C4-2B (cell line): ENCODE measurements around the gene LTB4R2.

Experiments used
- ZFX ChIP-seq: fragments of 450-650 bp; IDR thresholded peaks from 2 replicates; pipeline ENCODE4 v1.6.1; 2017
- TF ChIP-seq, protein P1 (sequence below): fragments of 450-650 bp; conservative IDR thresholded peaks from 2 replicates; pipeline ENCODE4 v1.5.1; 2017; ENCODE audit warnings: mild to moderate bottlenecking

DNA sequence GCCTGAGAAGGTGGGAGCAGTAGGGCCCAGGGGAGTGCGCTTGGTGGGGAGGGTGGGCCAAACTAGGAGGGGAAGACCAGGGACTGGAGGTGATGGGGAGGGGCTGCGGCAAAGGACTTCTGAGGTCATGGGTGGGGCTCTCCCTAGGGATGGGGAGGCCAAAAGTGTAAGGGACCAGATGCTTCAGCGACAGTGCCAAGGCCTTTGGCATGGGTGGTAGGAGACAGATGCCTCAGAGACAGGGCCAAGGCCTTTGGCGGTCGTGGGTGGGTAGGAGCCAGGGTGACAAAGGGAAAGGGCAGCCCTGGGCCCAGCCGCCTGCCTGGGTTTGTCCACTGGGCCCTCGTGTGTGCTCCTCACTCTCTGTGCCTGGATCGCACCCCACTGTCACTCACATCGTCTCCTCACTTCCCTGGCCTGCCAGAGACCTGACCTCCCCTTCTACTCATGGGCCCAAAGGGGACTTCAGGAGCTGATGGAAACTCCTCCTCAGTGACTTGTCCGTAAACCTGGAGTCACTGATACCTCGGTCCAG lies 25.4 kb upstream of the LTB4R2 start:
- TF ChIP-seq, protein P1, sequence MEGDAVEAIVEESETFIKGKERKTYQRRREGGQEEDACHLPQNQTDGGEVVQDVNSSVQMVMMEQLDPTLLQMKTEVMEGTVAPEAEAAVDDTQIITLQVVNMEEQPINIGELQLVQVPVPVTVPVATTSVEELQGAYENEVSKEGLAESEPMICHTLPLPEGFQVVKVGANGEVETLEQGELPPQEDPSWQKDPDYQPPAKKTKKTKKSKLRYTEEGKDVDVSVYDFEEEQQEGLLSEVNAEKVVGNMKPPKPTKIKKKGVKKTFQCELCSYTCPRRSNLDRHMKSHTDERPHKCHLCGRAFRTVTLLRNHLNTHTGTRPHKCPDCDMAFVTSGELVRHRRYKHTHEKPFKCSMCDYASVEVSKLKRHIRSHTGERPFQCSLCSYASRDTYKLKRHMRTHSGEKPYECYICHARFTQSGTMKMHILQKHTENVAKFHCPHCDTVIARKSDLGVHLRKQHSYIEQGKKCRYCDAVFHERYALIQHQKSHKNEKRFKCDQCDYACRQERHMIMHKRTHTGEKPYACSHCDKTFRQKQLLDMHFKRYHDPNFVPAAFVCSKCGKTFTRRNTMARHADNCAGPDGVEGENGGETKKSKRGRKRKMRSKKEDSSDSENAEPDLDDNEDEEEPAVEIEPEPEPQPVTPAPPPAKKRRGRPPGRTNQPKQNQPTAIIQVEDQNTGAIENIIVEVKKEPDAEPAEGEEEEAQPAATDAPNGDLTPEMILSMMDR, result no peak
- TF ChIP-seq ZFX, result no peak
